B cell (primary cell): ENCODE data around the gene PFN4. TPM values are rescaled to one million over a fixed set of nuclear protein-coding genes. Genes with fewer than 3 reads are reported as not detected.

Experiments used
- ATAC-seq: fragments of 200-7000 bp; cut with Tn5 transposase; one replicate; pipeline ENCODE4 v1.10.0; 2021; ENCODE audit warnings: low read depth, mild to moderate bottlenecking, moderate number of reproducible peaks, moderate library complexity
- CTCF ChIA-PET: fragments of 350-600 bp; sonication (Branson Sonifier 250); formaldehyde crosslinking; loops from one replicate; lab custom pipeline; 2021; ENCODE audit warnings: antibody characterized with exemption, inconsistent platforms; lab: Charles Lee
- POLR2A ChIA-PET: fragments of 350-600 bp; sonication (Branson Sonifier 250); formaldehyde crosslinking; loops from one replicate; lab custom pipeline; 2021; ENCODE audit warnings: antibody characterized with exemption; lab: Charles Lee
- DNase-seq: peaks from one replicate; pipeline ENCODE4 v3.0.0; 2013
- H2AFZ ChIP-seq: 2 replicates; pipeline ENCODE4 v1.6.1; 2012; ENCODE audit warnings: mild to moderate bottlenecking, low read depth, low read length; ENCODE audit not compliant: insufficient read depth, poor library complexity, severe bottlenecking
- H3K27ac ChIP-seq, 2 donors: 1 replicate in 1 of 2; 2 replicates in 1 of 2; pipeline ENCODE4 v1.5.1; 2012 to 2013; ENCODE audit warnings: low read length in 2 of 2, mild to moderate bottlenecking in 2 of 2, moderate library complexity in 1 of 2
- H3K27me3 ChIP-seq, 4 experiments: fragments of 200-600 bp in 1 of 4; sonication (generic) in 1 of 4; replicated peaks in 1 of 4; 1 replicate in 2 of 4; 2 replicates in 2 of 4; pipeline versions ENCODE4 v1.6.1 to v1.7.0; 2013 to 2016; ENCODE audit warnings: low read length in 3 of 4, mild to moderate bottlenecking in 2 of 4, mixed read lengths in 1 of 4, moderate library complexity in 1 of 4; ENCODE audit not compliant: insufficient read depth in 4 of 4, control insufficient read depth in 3 of 4; ENCODE audit errors: control extremely low read depth in 1 of 4
- H3K36me3 ChIP-seq, 2 experiments: replicated peaks in 1 of 2; 1 replicate in 1 of 2; 2 replicates in 1 of 2; pipeline versions ENCODE4 v1.6.1 to v1.7.1; 2013; ENCODE audit warnings: low read length in 1 of 2; ENCODE audit not compliant: insufficient read depth in 2 of 2, control insufficient read depth in 1 of 2; ENCODE audit errors: control extremely low read depth in 1 of 2, extremely low read depth in 1 of 2
- H3K4me1 ChIP-seq, 2 donors: fragments of 200-600 bp in 1 of 2; sonication (generic) in 1 of 2; 1 replicate in 1 of 2; 2 replicates in 1 of 2; pipeline versions ENCODE4 v1.5.1 to v1.6.1; 2013 to 2017; ENCODE audit warnings: low read length in 2 of 2; ENCODE audit not compliant: control insufficient read depth in 2 of 2, insufficient read depth in 2 of 2
- H3K4me2 ChIP-seq: replicated peaks from 2 replicates; pipeline ENCODE3; 2012; ENCODE audit warnings: mild to moderate bottlenecking, low read depth, low read length; ENCODE audit not compliant: poor library complexity, severe bottlenecking
- H3K4me3 ChIP-seq, 5 experiments: fragments of 200-600 bp in 1 of 5; sonication (generic) in 1 of 5; 1 replicate in 3 of 5; 2 replicates in 2 of 5; pipeline versions ENCODE4 v1.5.1 to v1.7.0; 2011 to 2016; ENCODE audit warnings: low read length in 4 of 5, mild to moderate bottlenecking in 4 of 5, low read depth in 2 of 5, control low read depth in 1 of 5, moderate library complexity in 1 of 5; ENCODE audit not compliant: insufficient read depth in 1 of 5; ENCODE audit errors: control extremely low read depth in 1 of 5, extremely low read depth in 1 of 5
- H3K79me2 ChIP-seq: fragments of 200-600 bp; sonication (generic); one replicate; pipeline ENCODE4 v1.6.0; 2016; ENCODE audit warnings: low read length; ENCODE audit not compliant: control insufficient read depth, insufficient read depth
- H3K9ac ChIP-seq: fragments of 200-600 bp; sonication (generic); 2 replicates; pipeline ENCODE4 v1.6.1; 2017; ENCODE audit warnings: mild to moderate bottlenecking, low read length, moderate library complexity
- H3K9me3 ChIP-seq, 3 donors: one replicate each; pipeline versions ENCODE4 v1.6.1 to v1.7.1; 2013; ENCODE audit warnings: low read length in 2 of 3; ENCODE audit not compliant: control insufficient read depth in 2 of 3, insufficient read depth in 1 of 3; ENCODE audit errors: control extremely low read depth in 1 of 3
- H4K20me1 ChIP-seq: 2 replicates; pipeline ENCODE4 v1.6.0; 2012; ENCODE audit warnings: mild to moderate bottlenecking, low read length; ENCODE audit not compliant: insufficient read depth, control insufficient read depth, poor library complexity, severe bottlenecking
- H3K27ac Mint-ChIP-seq: one replicate; pipeline ENCODE4 v1.8.0; 2021; ENCODE audit warnings: mixed read lengths
- H3K27me3 Mint-ChIP-seq: one replicate; pipeline ENCODE4 v1.8.0; 2021; ENCODE audit warnings: mixed read lengths
- H3K4me1 Mint-ChIP-seq: one replicate; pipeline ENCODE4 v1.8.0; 2021; ENCODE audit warnings: mixed read lengths
- H3K4me3 Mint-ChIP-seq: one replicate; pipeline ENCODE4 v1.8.0; 2021; ENCODE audit warnings: mixed read lengths
- H3K9me3 Mint-ChIP-seq: one replicate; pipeline ENCODE4 v1.8.0; 2022; ENCODE audit warnings: mixed read lengths; ENCODE audit not compliant: insufficient read depth
- CTCF ChIP-seq: fragments of 200-600 bp; IDR thresholded peaks from one replicate; pipeline ENCODE4 v1.8.0; 2022; ENCODE audit warnings: antibody characterized with exemption, mild to moderate bottlenecking
- EZH2 ChIP-seq: IDR thresholded peaks from 2 replicates; pipeline ENCODE4 v1.6.1; 2012; ENCODE audit warnings: borderline replicate concordance, low read depth, mild to moderate bottlenecking, moderate library complexity, low read length; ENCODE audit not compliant: insufficient read depth, poor library complexity, severe bottlenecking
- WGBS: methylation state at CpG from one replicate; pipeline ENCODE4 v1.1.5; 2013; ENCODE audit warnings: missing lambda C conversion rate; ENCODE audit not compliant: insufficient coverage; 5-methylcytosine and 5-hydroxymethylcytosine counted together
- intact Hi-C: fragments of 100-400 bp; cut with micrococcal nuclease; formaldehyde crosslinking; loops from one replicate; pipeline ENCODE4 v1.10.0; 2022
- polyA plus RNA-seq: library from polyadenylated mRNA; depleted of rRNA; stranded (reverse); fragments of >200 nt; gene quantifications from 2 replicates; pipeline ENCODE4 v1.2.3, GENCODE V29; 2012
- total RNA-seq, 2 donors: library from RNA; stranded (reverse); fragments of 120-200 nt in 1 of 2; gene quantifications; 1 replicate in 1 of 2; 2 replicates in 1 of 2; pipeline versions ENCODE4 v1.2.3 to v1.2.4, GENCODE V29; 2013 to 2022

Gene PFN4
- total and polyA plus RNA-seq, 2 donors (not counting 1 experiment from before 2014, with no cell fraction given), result 0.13 to 0.39 TPM

- CTCF ChIA-PET, result interaction anchor here (7.3 kb wide), 1 partner anchor 261 kb away, joined by 154 read pairs; no protein-coding TSS in a partner anchor
- H3K4me3 ChIP-seq, result no peak overlapping the region
- H3K4me2 ChIP-seq, result no peak overlapping the region
- H3K27ac ChIP-seq, result no peak overlapping the region
- no peak for TF ChIP-seq EZH2
- no peak for TF ChIP-seq CTCF
- POLR2A ChIA-PET, result no interaction called here
- no CpG with 5 or more reads among the region's 3 CpGs for WGBS
- Mint-ChIP-seq H3K4me1 (peaks cover 19% of the 10 kb centered on the region), H3K27me3 (no peaks in the 10 kb centered on the region), H3K27ac (no peak overlapping the region), H3K9me3 (no peaks in the 10 kb centered on the region), H3K4me3 (no peak overlapping the region)
- DNase-seq, result no peak
- H3K9me3 ChIP-seq, result no peaks in the 10 kb centered on the region
- H3K9ac ChIP-seq, result no peak overlapping the region
- no peaks in the 10 kb centered on the region for H4K20me1 ChIP-seq
- H3K4me1 ChIP-seq, result peaks cover 12 to 20% of the 10 kb centered on the region in 2 donors
- peaks cover 2 to 6% of the 10 kb centered on the region in 2 experiments for H3K36me3 ChIP-seq
- peaks cover 12% of the 10 kb centered on the region for H3K79me2 ChIP-seq
- H3K27me3 ChIP-seq, result no peaks in the 10 kb centered on the region
- ATAC-seq, result no peak
- intact Hi-C loops, result no loop called here
- no peak overlapping the region for H2AFZ ChIP-seq
Measured at GRCh38 chr2:24087032-24087431, 36.1 kb downstream of the PFN4 start.

GRCh38 chr2:24086241-24086640, 36.9 kb downstream of the PFN4 start:
- Mint-ChIP-seq H3K27ac (no peak overlapping the region), H3K27me3 (no peaks in the 10 kb centered on the region)

More at GRCh38 chr2:24086241-24086640, 36.9 kb downstream of the PFN4 start:
- WGBS, result no CpG with 5 or more reads among the region's 1 CpG
- ATAC-seq (no peak), DNase-seq (no peak)
- H3K9me3 Mint-ChIP-seq, result no peaks in the 10 kb centered on the region
- H3K9ac ChIP-seq, result no peak overlapping the region
- peaks cover 2 to 7% of the 10 kb centered on the region in 2 experiments for H3K36me3 ChIP-seq
- H2AFZ ChIP-seq, result no peak overlapping the region
- intact Hi-C loops, result no loop called here
- peaks cover 19% of the 10 kb centered on the region for H3K4me1 Mint-ChIP-seq
- peak overlapping the region; percentile 45 for H3K4me3 Mint-ChIP-seq
- H3K4me3 ChIP-seq, result no peak overlapping the region
- peaks cover 12% of the 10 kb centered on the region for H3K79me2 ChIP-seq
- no peak overlapping the region for H3K27ac ChIP-seq
- POLR2A ChIA-PET, result no interaction called here
- TF ChIP-seq CTCF, result no peak
- no peak for TF ChIP-seq EZH2
- no peak overlapping the region for H3K4me2 ChIP-seq
- H3K27me3 ChIP-seq, result no peaks in the 10 kb centered on the region
- H3K9me3 ChIP-seq, result no peaks in the 10 kb centered on the region
- H3K4me1 ChIP-seq, result peaks cover 12 to 20% of the 10 kb centered on the region in 2 donors
- CTCF ChIA-PET, result interaction anchor here (7.3 kb wide), 1 partner anchor 261 kb away, joined by 154 read pairs; no protein-coding TSS in a partner anchor
- H4K20me1 ChIP-seq, result no peaks in the 10 kb centered on the region
